Loucy (cell line): Measurements from ENCODE around the gene PDCD2L.

Source experiments
- H2AFZ ChIP-seq: fragments of 200-600 bp; sonication (generic); 2 replicates; pipeline ENCODE4 v1.6.0; 2016; ENCODE audit warnings: antibody characterized with exemption, mild to moderate bottlenecking, low read length, moderate library complexity
- H3F3A ChIP-seq: fragments of 200-600 bp; 2 replicates; pipeline ENCODE4 v1.6.0; 2016; ENCODE audit warnings: antibody characterized with exemption, low read depth, mild to moderate bottlenecking
- H3K27me3 ChIP-seq: fragments of 200-600 bp; sonication (generic); 2 replicates; pipeline ENCODE4 v1.6.1; 2014; ENCODE audit warnings: low read length, mild to moderate bottlenecking; ENCODE audit not compliant: insufficient read depth, poor library complexity, severe bottlenecking
- H3K36me3 ChIP-seq: fragments of 200-600 bp; sonication (generic); 2 replicates; pipeline ENCODE4 v1.6.1; 2016; ENCODE audit warnings: low read length; ENCODE audit not compliant: insufficient read depth
- H3K4me1 ChIP-seq: fragments of 200-600 bp; sonication (generic); 2 replicates; pipeline ENCODE4 v1.5.1; 2014; ENCODE audit warnings: low read length, mild to moderate bottlenecking; ENCODE audit not compliant: insufficient read depth, poor library complexity, severe bottlenecking
- H3K4me2 ChIP-seq: fragments of 200-600 bp; sonication (generic); 2 replicates; pipeline ENCODE4 v1.6.0; 2014; ENCODE audit warnings: antibody characterized with exemption, low read length, low read depth, mild to moderate bottlenecking; ENCODE audit not compliant: poor library complexity, severe bottlenecking
- H3K4me3 ChIP-seq: fragments of 200-600 bp; sonication (generic); 2 replicates; pipeline ENCODE4 v1.5.1; 2014; ENCODE audit warnings: low read length, mild to moderate bottlenecking, mixed read lengths; ENCODE audit not compliant: poor library complexity, severe bottlenecking
- H3K79me2 ChIP-seq: fragments of 200-600 bp; sonication (generic); 2 replicates; pipeline ENCODE4 v1.6.1; 2014; ENCODE audit warnings: low read length; ENCODE audit not compliant: insufficient read depth
- H3K9ac ChIP-seq: fragments of 200-600 bp; sonication (generic); 2 replicates; pipeline ENCODE4 v1.6.0; 2014; ENCODE audit warnings: mild to moderate bottlenecking, low read depth, low read length, moderate library complexity; ENCODE audit not compliant: poor library complexity, severe bottlenecking
- H3K9me2 ChIP-seq: fragments of 200-600 bp; sonication (generic); replicated peaks from 2 replicates; pipeline ENCODE4 v1.6.1; 2016; ENCODE audit warnings: low read depth, low read length, mixed read lengths
- H3K9me3 ChIP-seq: fragments of 200-600 bp; sonication (generic); 2 replicates; pipeline ENCODE4 v1.6.1; 2014; ENCODE audit warnings: mild to moderate bottlenecking, antibody characterized with exemption, low read length, low read depth; ENCODE audit not compliant: insufficient read depth
- H4K20me1 ChIP-seq: fragments of 200-600 bp; sonication (generic); 2 replicates; pipeline ENCODE4 v1.6.0; 2014; ENCODE audit warnings: antibody characterized with exemption, low read length, mild to moderate bottlenecking; ENCODE audit not compliant: insufficient read depth, poor library complexity, severe bottlenecking
- CTCF ChIP-seq: fragments of 200-600 bp; sonication (generic); conservative IDR thresholded peaks from 2 replicates; pipeline ENCODE4 v1.5.1; 2014; ENCODE audit warnings: mild to moderate bottlenecking, antibody characterized with exemption, low read length
- EZH2phosphoT487 ChIP-seq: fragments of 200-600 bp; IDR thresholded peaks from 2 replicates; pipeline ENCODE4 v1.6.1; 2018; ENCODE audit warnings: antibody characterized with exemption, mild to moderate bottlenecking, moderate library complexity, borderline replicate concordance

PDCD2L gene

DNA sequence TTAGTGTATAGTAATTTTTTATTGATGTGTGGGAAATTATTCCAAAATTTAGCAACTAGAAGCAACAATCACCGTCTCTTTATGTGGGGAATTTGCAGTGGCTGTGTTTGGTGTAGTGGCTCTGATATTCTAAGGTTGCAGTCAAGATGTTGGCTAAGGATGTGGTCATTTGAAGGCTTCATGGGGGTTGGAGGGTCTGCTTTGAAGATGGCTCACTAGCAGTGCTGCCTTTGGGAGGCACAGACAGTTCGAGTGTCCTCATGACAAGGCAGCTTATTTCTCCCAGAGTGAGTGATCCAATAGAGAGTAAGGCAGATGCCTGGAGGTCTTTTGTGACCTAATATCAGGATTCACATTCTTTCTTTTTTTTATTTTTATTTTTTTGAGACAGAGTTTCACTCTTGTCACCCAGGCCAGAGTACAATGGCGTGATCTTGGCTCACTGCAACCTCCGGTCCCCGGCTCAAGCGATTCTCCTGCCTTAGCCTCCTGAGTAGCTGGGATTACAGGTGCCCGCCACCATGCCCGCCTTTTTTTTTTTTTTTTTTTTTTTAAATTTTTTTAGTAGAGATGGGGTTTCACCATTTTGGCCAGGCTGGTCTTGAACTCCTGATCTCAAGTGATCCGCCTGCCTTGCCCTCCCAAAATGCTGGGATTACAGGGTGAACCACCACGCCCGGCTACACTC lies 30.5 kb upstream of the PDCD2L start:
- Histone ChIP-seq H3K79me2 (peaks cover 59% of the 10 kb centered on the region; the same call in 1 of the 2 replicates), H3K4me2 (peak overlapping the region; percentile 20), H2AFZ (no peak overlapping the region), H3K36me3 (peaks cover 59% of the 10 kb centered on the region; the same call in 1 of the 2 replicates), H4K20me1 (peaks cover 22% of the 10 kb centered on the region), H3F3A (no peaks in the 10 kb centered on the region), H3K4me3 (no peak overlapping the region), H3K27me3 (no peaks in the 10 kb centered on the region), H3K4me1 (peaks cover 13% of the 10 kb centered on the region), H3K9me3 (no peaks in the 10 kb centered on the region), H3K9ac (no peak overlapping the region), H3K9me2 (no peaks in the 10 kb centered on the region)
- TF ChIP-seq CTCF (no peak), EZH2phosphoT487 (no peak)

GRCh38 chr19:34375598-34375997 lies 28.6 kb upstream of the PDCD2L start:
- Histone ChIP-seq H3K4me3 (no peak overlapping the region), H3K9me2 (no peaks in the 10 kb centered on the region), H3K4me2 (no peak overlapping the region), H3K36me3 (peaks cover 63% of the 10 kb centered on the region; the same call in 1 of the 2 replicates), H3K4me1 (peaks cover 5% of the 10 kb centered on the region), H4K20me1 (peaks cover 11% of the 10 kb centered on the region), H3K9ac (no peak overlapping the region), H2AFZ (no peak overlapping the region), H3K27me3 (no peaks in the 10 kb centered on the region), H3F3A (no peaks in the 10 kb centered on the region), H3K79me2 (peaks cover 40% of the 10 kb centered on the region; the same call in 1 of the 2 replicates), H3K9me3 (no peaks in the 10 kb centered on the region)
- TF ChIP-seq EZH2phosphoT487 (no peak), CTCF (no peak)

GRCh38 chr19:34380639-34381241 lies 23.5 kb upstream of the PDCD2L start:
- no peaks in the 10 kb centered on the region for H3F3A ChIP-seq
- no peaks in the 10 kb centered on the region for H3K4me1 ChIP-seq
- H3K4me2 ChIP-seq = no peak overlapping the region
- H4K20me1 ChIP-seq = no peaks in the 10 kb centered on the region
- H3K4me3 ChIP-seq = no peak overlapping the region
- no peaks in the 10 kb centered on the region for H3K9me2 ChIP-seq
- H3K36me3 ChIP-seq = peaks cover 88% of the 10 kb centered on the region; the same call in 1 of the 2 replicates
- TF ChIP-seq CTCF = no peak
- no peak for TF ChIP-seq EZH2phosphoT487
- H2AFZ ChIP-seq = no peak overlapping the region
- no peak overlapping the region for H3K9ac ChIP-seq
- no peaks in the 10 kb centered on the region for H3K27me3 ChIP-seq
- no peaks in the 10 kb centered on the region for H3K9me3 ChIP-seq
- peaks cover 3% of the 10 kb centered on the region; the same call in 1 of the 2 replicates for H3K79me2 ChIP-seq
